ENCODE data around the gene RNF212. TPM values are rescaled to one million over a fixed set of nuclear protein-coding genes. Genes with fewer than 3 reads are reported as not detected.
"Not testable (repeated sequence)": the region's sequence is repeated elsewhere in the genome, so short reads cannot be mapped to it uniquely, and the experiment has no call there.

The RNF212 gene
- total RNA-seq, 1 experiment from 2014 or later, result 2.4 TPM

GRCh38 chr4:1055721-1056590 lies 57.4 kb downstream of the RNF212 start:
- POLR2A ChIA-PET (ENCODE audit: low non-redundant PET), result no interaction called here
- no TSS peak for BruUV-seq (replicated peaks)
- H3K4me3 ChIP-seq (ENCODE audit: low read depth, low read length, poor library complexity, severe bottlenecking), result no peak overlapping the region
- TF ChIP-seq CTCF (conservative IDR thresholded peaks at IDR 0.05; ENCODE audit: low read depth, low read length), result no peak
- TF ChIP-seq EZH2 (IDR thresholded peaks at IDR 0.05; ENCODE audit: borderline replicate concordance, low read depth, low read length, poor library complexity, severe bottlenecking), result no peak
- CTCF ChIA-PET, result no interaction called here
- H3K27me3 ChIP-seq (replicated peaks; ENCODE audit: insufficient read depth, low read depth, low read length, poor library complexity), result peaks cover 76% of the 10 kb centered on the region
- H3K36me3 ChIP-seq (ENCODE audit: insufficient read depth, low read length, poor library complexity, severe bottlenecking), result no peaks in the 10 kb centered on the region
- H3K4me1 ChIP-seq (ENCODE audit: insufficient read depth, low read length, poor library complexity, severe bottlenecking), result no peaks in the 10 kb centered on the region
- no peak for DNase-seq (ENCODE audit: low spot score)
- intact Hi-C loops (cut with micrococcal nuclease; ENCODE audit: unreplicated experiment), result no loop called here
- H3K27ac ChIP-seq (ENCODE audit: low read depth, low read length, poor library complexity, severe bottlenecking), result no peak overlapping the region
- no peaks in the 10 kb centered on the region for H3K9me3 ChIP-seq (ENCODE audit: low read depth, low read length, poor library complexity, severe bottlenecking)

- POLR2A ChIA-PET (ENCODE audit: low non-redundant PET); DNase-seq (ENCODE audit: low spot score); H3K36me3 ChIP-seq (ENCODE audit: insufficient read depth, low read length, poor library complexity, severe bottlenecking); H3K4me3 ChIP-seq (ENCODE audit: low read depth, low read length, poor library complexity, severe bottlenecking); CTCF ChIA-PET; H3K4me1 ChIP-seq (ENCODE audit: insufficient read depth, low read length, poor library complexity, severe bottlenecking); BruUV-seq (replicated peaks); intact Hi-C loops (cut with micrococcal nuclease; ENCODE audit: unreplicated experiment); H3K27ac ChIP-seq (ENCODE audit: low read depth, low read length, poor library complexity, severe bottlenecking); H3K9me3 ChIP-seq (ENCODE audit: low read depth, low read length, poor library complexity, severe bottlenecking): not testable (repeated sequence)
- H3K27me3 ChIP-seq (replicated peaks; ENCODE audit: insufficient read depth, low read depth, low read length, poor library complexity), result peaks cover 74% of the 10 kb centered on the region
These were observed 58.1 kb downstream of the RNF212 start for GRCh38 chr4:1055243-1055701.

GRCh38 chr4:1054696-1055242 lies 58.6 kb downstream of the RNF212 start:
- H3K4me3 ChIP-seq (ENCODE audit: low read depth, low read length, poor library complexity, severe bottlenecking); CTCF ChIA-PET; H3K36me3 ChIP-seq (ENCODE audit: insufficient read depth, low read length, poor library complexity, severe bottlenecking); intact Hi-C loops (cut with micrococcal nuclease; ENCODE audit: unreplicated experiment); H3K27ac ChIP-seq (ENCODE audit: low read depth, low read length, poor library complexity, severe bottlenecking); BruUV-seq (replicated peaks); H3K4me1 ChIP-seq (ENCODE audit: insufficient read depth, low read length, poor library complexity, severe bottlenecking); POLR2A ChIA-PET (ENCODE audit: low non-redundant PET); DNase-seq (ENCODE audit: low spot score); H3K9me3 ChIP-seq (ENCODE audit: low read depth, low read length, poor library complexity, severe bottlenecking): not testable (repeated sequence)
- H3K27me3 ChIP-seq (replicated peaks; ENCODE audit: insufficient read depth, low read depth, low read length, poor library complexity), result peaks cover 79% of the 10 kb centered on the region

GRCh38 chr4:1053891-1054290 lies 59.5 kb downstream of the RNF212 start:
- BruUV-seq (replicated peaks); H3K4me1 ChIP-seq (ENCODE audit: insufficient read depth, low read length, poor library complexity, severe bottlenecking); H3K36me3 ChIP-seq (ENCODE audit: insufficient read depth, low read length, poor library complexity, severe bottlenecking); POLR2A ChIA-PET (ENCODE audit: low non-redundant PET); CTCF ChIA-PET; H3K27ac ChIP-seq (ENCODE audit: low read depth, low read length, poor library complexity, severe bottlenecking); H3K9me3 ChIP-seq (ENCODE audit: low read depth, low read length, poor library complexity, severe bottlenecking); DNase-seq (ENCODE audit: low spot score); H3K4me3 ChIP-seq (ENCODE audit: low read depth, low read length, poor library complexity, severe bottlenecking); intact Hi-C loops (cut with micrococcal nuclease; ENCODE audit: unreplicated experiment): not testable (repeated sequence)
- peaks cover 79% of the 10 kb centered on the region for H3K27me3 ChIP-seq (replicated peaks; ENCODE audit: insufficient read depth, low read depth, low read length, poor library complexity)
